Muscle layer of colon (tissue), 2 donors: ENCODE measurements around the gene MAP1LC3B2.

Experiments
- H3K27ac ChIP-seq: one replicate; pipeline ENCODE4 v1.7.0; 2013; ENCODE audit warnings: low read depth, mild to moderate bottlenecking, low read length, moderate library complexity
- H3K27me3 ChIP-seq, 2 donors: one replicate each; pipeline ENCODE4 v1.7.0; 2013; ENCODE audit warnings: low read length in 2 of 2, mild to moderate bottlenecking in 2 of 2; ENCODE audit not compliant: insufficient read depth in 2 of 2, control insufficient read depth in 1 of 2
- H3K36me3 ChIP-seq: one replicate; pipeline ENCODE4 v1.7.0; 2013; ENCODE audit warnings: mild to moderate bottlenecking, low read length; ENCODE audit not compliant: insufficient read depth
- H3K4me1 ChIP-seq: one replicate; pipeline ENCODE4 v1.7.0; 2013; ENCODE audit warnings: mild to moderate bottlenecking, low read length; ENCODE audit not compliant: insufficient read depth
- H3K4me3 ChIP-seq, 2 donors: one replicate each; pipeline ENCODE4 v1.7.0; 2013; ENCODE audit warnings: low read length in 2 of 2, low read depth in 1 of 2, mild to moderate bottlenecking in 1 of 2, moderate library complexity in 1 of 2
- H3K9ac ChIP-seq: one replicate; pipeline ENCODE4 v1.7.0; 2013; ENCODE audit warnings: low read length
- H3K9me3 ChIP-seq: one replicate; pipeline ENCODE4 v1.7.0; 2013; ENCODE audit warnings: mild to moderate bottlenecking, low read length
- donor health status: abdominal sarcoma.
- donor health status: Adenocarcinoma of cecum.

MAP1LC3B2 gene

DNA sequence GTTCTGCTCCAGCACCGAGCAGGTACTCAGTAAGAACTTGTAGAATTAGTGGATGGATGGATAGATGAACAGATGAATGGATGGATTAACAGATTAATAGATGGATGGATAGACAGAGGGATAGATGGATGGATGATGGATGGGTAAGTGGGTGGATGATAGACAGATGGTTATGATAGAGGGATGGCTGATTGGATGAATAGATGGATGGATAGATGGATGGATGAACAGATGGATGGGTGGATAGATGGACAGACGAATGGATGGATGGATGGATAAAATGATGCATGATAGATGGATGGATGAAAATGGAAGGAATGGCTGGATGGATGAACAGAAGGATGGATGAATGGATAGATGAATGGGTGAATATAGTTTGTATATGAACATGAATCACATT is 8.0 kb upstream of the MAP1LC3B2 start:
- Histone ChIP-seq H3K4me1 (peaks cover 8% of the 10 kb centered on the region), H3K27me3 (no peaks in the 10 kb centered on the region), H3K9ac (no peak overlapping the region), H3K36me3 (no peaks in the 10 kb centered on the region), H3K27ac (no peak overlapping the region), H3K9me3 (no peaks in the 10 kb centered on the region), H3K4me3 (no peak overlapping the region)

DNA sequence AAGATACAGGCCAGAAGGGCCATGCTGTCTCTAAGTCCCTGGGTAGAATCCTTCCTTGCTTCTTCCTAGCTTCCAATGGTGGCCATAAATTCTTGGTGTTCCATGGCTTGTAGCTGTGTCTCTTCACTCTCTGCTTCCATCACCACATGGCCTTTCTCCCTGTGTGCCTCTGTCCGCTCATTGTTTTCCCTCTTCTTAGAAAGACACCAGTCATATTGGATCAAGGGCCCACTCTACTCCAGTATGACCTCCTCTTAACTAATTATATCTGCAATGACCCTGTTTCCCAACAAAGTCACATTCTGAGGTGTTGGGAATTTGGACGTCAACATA is 7.6 kb upstream of the MAP1LC3B2 start:
- H3K27me3 ChIP-seq, result no peaks in the 10 kb centered on the region

DNA sequence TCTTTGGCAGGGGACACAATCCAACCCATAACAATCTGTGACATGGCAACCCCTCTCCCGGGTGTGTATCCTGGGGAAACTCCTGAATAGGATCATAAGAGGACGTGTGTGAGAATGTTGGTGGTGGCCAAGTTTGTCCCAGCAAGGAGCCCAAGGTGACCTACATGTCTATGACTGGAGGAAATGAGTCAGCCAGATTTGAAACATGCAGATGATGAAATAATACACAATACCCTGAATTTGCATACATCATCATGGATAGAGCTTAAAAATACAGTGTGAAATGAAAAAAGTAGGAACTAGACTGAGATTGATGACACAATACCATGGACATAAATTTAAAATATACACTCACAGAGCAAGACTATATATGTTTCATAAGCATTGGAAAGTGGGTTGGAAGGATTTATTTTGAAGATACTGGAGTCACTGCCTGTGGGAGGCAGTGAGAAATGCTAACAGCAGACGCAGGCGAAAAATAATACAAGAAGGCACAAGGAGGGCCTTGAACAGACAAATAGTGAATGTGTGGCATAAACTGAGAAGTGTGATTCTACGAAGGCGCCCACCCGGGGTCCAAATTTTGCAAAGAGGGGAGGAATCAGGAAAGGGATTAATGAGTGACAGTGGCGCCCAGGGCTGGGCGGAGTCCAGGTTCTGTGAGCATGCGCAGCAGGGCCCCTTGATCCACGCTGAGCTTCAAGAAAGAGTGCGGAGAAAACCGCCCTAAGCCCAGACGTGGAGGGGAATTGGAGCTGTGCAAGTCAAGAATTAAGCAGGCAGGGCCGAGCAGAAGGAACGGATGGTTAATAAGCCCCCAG is 7.0 kb upstream of the MAP1LC3B2 start:
- H3K9me3 ChIP-seq, result no peaks in the 10 kb centered on the region
- no peak overlapping the region for H3K27ac ChIP-seq
- H3K4me1 ChIP-seq, result peaks cover 8% of the 10 kb centered on the region
- no peak overlapping the region for H3K4me3 ChIP-seq
- no peak overlapping the region for H3K9ac ChIP-seq
- H3K27me3 ChIP-seq, result no peaks in the 10 kb centered on the region
- H3K36me3 ChIP-seq, result no peaks in the 10 kb centered on the region

More for the DNA sequence above, 7.6 kb upstream of the MAP1LC3B2 start:
- H3K9ac ChIP-seq, result no peak overlapping the region
- no peaks in the 10 kb centered on the region for H3K36me3 ChIP-seq
- no peak overlapping the region for H3K4me3 ChIP-seq
- H3K4me1 ChIP-seq, result peaks cover 8% of the 10 kb centered on the region
- no peak overlapping the region for H3K27ac ChIP-seq
- no peaks in the 10 kb centered on the region for H3K9me3 ChIP-seq

DNA sequence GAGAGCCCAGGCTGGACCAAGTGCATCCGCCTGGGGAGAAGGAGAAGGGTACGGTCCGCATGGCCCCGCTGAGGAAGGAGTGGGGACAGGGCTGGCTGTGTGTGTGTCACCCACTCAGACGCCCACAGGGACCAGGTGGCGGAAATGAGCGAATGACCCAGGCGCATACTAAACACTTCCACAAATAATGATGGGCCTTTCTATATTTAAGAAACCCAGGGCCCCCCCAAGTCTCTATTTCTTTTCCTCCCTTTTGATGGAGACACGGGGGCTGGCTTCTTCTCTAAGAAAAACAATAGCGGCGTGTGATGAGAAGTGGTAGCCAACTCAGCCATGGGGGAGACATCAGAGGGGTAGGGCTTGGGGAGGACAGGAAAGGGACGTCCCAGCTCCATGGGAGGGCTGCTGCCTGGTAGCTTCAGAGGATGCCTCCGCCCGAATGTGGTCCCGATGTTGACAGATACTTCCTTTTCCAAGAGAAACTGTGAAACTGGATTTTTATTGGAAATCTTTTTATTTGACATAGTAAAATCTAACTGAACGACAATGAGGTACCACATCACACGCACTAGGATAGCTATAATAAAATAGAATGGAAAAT is 6.3 kb upstream of the MAP1LC3B2 start:
- no peaks in the 10 kb centered on the region for H3K36me3 ChIP-seq
- no peak overlapping the region for H3K4me3 ChIP-seq
- H3K9ac ChIP-seq, result no peak overlapping the region
- H3K4me1 ChIP-seq, result peaks cover 7% of the 10 kb centered on the region
- no peak overlapping the region for H3K27ac ChIP-seq
- no peaks in the 10 kb centered on the region for H3K9me3 ChIP-seq
- no peaks in the 10 kb centered on the region for H3K27me3 ChIP-seq

DNA sequence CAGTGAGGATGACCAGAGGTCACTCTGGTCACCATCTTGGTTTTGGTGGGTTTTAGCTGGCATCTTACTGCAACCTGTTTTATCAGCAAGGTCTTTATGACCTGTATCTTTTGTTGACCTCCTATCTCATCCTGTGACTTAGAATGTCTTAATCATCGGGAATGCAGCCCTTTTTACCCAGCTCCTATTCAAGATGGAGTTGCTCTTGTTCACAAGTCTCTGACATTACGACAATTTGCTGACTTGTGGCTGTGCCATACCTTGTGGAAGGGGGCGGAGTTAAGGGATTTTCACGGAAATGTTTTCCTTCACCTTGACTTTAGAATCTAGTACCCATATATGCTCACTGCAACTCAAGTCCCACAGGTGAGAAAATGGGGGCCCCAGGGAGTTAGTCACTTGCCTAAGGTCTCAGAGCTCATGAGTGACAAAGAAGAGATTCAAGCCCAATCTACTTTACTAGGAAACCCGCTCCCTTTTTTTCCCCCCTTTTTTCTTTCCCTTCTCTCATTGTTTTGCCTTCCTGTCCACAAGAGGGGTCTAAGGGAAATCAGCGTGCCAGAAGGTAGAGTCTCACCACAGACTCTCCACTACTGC is 2.7 kb upstream of the MAP1LC3B2 start:
- H3K4me1 ChIP-seq, result peaks cover 9% of the 10 kb centered on the region
- no peaks in the 10 kb centered on the region for H3K27me3 ChIP-seq
- no peaks in the 10 kb centered on the region for H3K36me3 ChIP-seq
- H3K27ac ChIP-seq, result no peak overlapping the region
- H3K9ac ChIP-seq, result no peak overlapping the region
- no peaks in the 10 kb centered on the region for H3K9me3 ChIP-seq
- no peak overlapping the region for H3K4me3 ChIP-seq

DNA sequence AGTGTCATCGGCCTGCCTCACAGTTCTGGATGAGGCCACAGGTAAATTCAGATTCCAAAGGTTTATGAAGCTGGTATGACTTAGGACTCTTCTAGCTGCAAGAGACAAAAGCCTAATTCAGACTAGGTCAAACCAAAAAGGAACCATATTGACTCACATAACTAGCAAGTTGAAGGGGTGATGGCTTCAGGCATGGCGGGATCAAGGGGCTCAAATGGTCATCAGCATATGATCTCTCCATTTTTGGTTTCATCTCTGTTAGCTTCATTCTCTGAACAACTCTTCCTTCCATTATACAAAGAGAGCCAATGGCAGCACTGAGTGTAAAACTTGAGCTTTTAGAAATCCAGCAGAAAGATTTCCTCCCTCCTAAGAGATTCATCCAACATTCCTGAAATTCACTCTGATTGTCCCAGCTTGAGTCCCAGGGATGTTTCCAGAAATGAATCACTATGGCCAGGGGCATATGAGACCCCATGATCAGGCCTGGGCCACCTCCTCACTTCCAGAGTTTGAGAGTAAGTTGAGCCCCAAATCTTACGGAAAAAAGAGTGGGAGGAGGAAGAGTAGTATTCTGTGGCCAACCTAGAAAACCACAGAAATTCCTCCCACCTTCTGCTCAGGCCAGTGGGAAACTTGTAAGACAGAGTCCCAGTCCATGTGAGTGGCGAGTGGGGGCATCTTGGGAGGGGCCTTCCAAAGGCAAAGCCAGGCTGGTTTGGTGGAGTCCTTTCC is 2.0 kb upstream of the MAP1LC3B2 start:
- H3K27ac ChIP-seq, result no peak overlapping the region
- H3K9ac ChIP-seq, result no peak overlapping the region
- no peaks in the 10 kb centered on the region for H3K27me3 ChIP-seq
- H3K4me1 ChIP-seq, result peaks cover 9% of the 10 kb centered on the region
- no peak overlapping the region for H3K4me3 ChIP-seq
- H3K36me3 ChIP-seq, result no peaks in the 10 kb centered on the region
- H3K9me3 ChIP-seq, result no peaks in the 10 kb centered on the region

DNA sequence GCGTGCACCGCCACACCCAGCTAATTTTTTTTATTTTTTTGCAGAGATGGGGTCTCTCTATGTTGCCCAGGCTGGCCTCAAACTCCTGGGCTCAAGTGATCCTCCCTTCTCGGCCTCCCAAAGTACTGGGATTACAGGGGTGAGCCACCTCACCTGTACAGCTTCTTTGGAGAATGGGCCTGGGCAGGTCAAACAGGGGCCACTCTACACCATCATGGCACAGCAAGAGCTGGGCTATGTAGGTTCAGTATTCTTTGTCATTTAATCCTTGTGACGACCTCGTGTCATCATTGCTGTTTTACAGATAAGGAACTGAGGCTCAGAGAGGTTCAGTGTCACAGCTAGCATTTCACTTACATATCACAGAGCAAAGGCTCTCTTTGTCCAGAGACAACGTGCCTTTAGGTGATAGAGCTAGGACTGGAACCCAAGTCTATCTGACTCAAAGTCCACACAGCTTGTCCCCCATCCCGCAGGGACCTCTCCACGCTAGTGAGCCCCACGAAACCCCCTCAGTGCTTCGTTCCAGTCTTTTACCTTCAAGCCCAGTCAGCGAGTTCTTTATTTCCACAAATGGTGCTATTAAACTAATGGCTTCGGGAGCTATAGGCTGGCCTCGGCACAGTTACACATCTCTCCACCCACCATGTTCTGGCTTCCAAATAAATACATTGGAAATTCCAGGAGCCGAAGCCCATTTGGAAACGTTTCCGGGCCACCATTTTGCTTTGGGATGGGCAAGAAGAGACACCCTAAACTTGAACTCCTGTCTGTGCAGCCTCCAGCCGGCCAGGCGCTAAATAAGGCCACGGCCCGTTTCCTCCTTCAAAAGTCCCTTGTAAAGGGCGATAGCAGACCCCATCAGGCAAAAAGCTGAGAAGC is 660 bp upstream of the MAP1LC3B2 start:
- no peaks in the 10 kb centered on the region for H3K9me3 ChIP-seq
- H3K9ac ChIP-seq, result no peak overlapping the region
- no peak overlapping the region for H3K4me3 ChIP-seq
- H3K27ac ChIP-seq, result no peak overlapping the region
- H3K4me1 ChIP-seq, result peaks cover 9% of the 10 kb centered on the region
- H3K27me3 ChIP-seq, result no peaks in the 10 kb centered on the region
- no peaks in the 10 kb centered on the region for H3K36me3 ChIP-seq

DNA sequence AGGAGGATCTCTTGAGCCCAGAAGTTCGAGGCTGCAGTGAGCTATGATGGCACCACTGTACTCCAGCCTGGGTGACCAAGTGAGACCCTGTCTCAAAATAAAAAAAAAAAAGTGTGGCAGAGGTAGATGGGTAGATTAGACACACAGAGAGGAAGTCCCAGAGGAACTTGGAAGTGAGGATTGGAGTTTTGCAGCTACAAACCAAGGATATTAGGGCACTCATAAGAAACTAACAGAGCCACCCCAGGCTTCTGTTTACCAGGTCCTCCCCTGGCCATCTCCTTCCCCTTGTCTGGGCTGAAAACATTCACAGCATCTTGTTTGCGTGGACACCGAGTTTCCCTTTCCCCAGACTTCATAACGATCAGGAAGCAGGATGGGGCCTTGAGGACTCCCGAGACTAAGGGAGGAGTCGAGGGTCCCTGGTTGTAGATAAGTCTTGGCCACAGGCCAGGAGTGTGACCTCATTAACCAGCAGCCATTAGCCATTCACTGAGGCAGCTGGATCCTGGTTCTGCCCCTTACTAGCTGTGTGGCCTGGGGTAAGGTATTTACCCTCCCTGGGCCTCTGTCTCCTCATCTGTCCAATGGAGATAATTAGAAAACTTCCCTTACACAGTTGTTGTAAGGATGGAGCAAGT is 2.1 kb downstream of the MAP1LC3B2 start:
- H3K36me3 ChIP-seq, result no peaks in the 10 kb centered on the region
- no peak overlapping the region for H3K27ac ChIP-seq
- H3K9ac ChIP-seq, result no peak overlapping the region
- H3K27me3 ChIP-seq, result no peaks in the 10 kb centered on the region
- peaks cover 9% of the 10 kb centered on the region for H3K4me1 ChIP-seq
- H3K9me3 ChIP-seq, result no peaks in the 10 kb centered on the region
- no peak overlapping the region for H3K4me3 ChIP-seq

DNA sequence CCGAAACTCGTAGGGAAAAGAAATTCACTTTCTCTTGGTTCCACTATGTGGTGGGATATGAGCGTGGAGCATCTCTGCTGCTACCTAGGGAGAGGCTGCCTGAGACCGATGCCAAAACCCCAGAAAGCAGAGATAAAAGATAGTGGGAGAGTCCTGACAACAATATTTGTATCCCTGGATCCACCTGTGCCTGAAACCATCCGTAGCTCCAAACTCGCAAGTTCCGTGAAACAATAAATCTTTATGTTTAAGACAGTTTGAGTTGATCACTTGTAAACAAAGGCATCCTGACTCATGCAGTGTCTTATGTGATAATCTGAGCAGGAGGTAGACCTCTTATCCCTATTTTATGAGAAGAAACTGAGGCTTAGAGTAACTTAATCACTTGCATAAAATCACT is 2.9 kb downstream of the MAP1LC3B2 start:
- Histone ChIP-seq H3K4me3 (no peak overlapping the region), H3K9ac (no peak overlapping the region), H3K9me3 (no peaks in the 10 kb centered on the region), H3K27ac (no peak overlapping the region), H3K36me3 (no peaks in the 10 kb centered on the region), H3K4me1 (peaks cover 9% of the 10 kb centered on the region), H3K27me3 (no peaks in the 10 kb centered on the region)

DNA sequence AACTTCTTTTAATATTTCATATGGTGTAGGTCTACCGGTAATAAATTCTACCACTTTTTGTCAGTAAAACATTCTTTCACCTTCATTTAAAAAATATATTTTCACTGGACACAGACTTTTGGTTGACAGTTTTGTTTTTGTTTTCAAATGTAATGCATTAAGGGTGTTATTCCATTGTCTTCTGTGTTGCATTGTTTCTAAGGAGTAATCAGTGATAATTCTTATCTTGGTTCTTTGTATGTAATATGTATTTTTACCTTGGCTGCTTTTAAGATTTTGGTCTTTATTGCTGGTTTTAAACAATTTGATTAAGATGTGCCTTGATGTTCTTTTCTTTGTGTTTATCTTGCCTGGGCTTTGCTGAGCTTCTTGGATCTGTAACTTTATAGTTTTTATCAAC is 4.1 kb downstream of the MAP1LC3B2 start:
- no peak overlapping the region for H3K4me3 ChIP-seq
- no peaks in the 10 kb centered on the region for H3K9me3 ChIP-seq
- H3K36me3 ChIP-seq, result no peaks in the 10 kb centered on the region
- no peak overlapping the region for H3K27ac ChIP-seq
- H3K9ac ChIP-seq, result no peak overlapping the region
- H3K27me3 ChIP-seq, result no peaks in the 10 kb centered on the region
- H3K4me1 ChIP-seq, result peaks cover 9% of the 10 kb centered on the region
